GM21528 (cell line): ENCODE data around the gene U2SURP.

Experiments
- ATAC-seq: cut with Tn5 transposase; IDR thresholded peaks from one replicate; pipeline ENCODE4 v1.9.1; 2021; ENCODE audit warnings: mild to moderate bottlenecking, moderate library complexity; ENCODE audit not compliant: unreplicated experiment, low FRiP score

The U2SURP gene

DNA sequence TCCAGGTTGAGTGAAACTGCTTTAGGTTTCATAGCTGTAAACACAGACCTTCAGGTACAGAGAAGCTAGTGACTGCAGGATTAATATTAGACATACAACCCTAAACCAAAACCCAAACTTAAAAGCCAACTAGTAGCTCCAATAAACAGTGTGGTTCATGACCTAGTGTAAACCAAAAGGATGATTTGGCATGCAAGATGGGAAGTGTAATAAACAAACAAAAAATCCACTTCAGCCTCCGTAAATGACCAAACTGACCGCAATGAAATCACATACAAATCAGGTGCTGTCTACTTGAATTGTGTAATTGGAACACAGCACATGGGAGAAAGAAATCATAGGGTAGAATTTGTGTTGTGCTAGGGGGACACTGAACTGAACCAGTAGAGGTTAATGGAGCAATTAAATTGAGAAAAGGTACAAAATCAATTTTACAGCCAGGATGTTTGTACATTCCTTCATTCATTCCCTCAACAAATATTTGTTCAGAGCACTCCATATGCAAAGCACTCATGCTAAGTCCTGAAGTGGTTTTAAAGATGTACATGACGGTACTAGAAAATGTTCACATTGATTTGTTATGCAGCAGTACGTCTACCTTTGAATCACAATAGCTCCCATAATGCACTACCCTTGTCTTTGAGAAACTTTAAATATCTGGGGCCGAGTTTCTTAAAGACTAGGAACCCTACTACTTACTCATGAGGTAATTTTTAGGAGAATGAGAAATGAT, 96.8 kb downstream of the U2SURP start:
- no peak for ATAC-seq

DNA sequence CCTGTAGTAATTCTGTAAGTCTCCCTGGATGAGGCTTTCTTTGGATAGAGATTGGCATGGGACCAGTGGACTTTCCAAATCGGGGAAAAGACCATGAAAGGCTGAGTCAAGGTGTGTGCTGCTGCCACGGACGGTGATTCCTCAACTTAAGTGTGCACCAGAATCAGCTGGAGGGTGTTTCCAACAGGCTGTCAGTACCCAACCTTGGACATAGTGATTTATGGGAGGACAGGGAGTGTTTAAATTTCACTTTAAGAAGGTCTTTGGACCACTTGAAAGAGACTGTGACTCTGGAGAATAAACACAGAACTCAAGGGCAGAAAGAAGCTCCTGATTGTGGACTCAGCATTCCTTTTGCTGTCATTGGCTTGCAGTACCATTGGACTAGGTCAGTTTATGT, 97.8 kb downstream of the U2SURP start:
- no peak for ATAC-seq

DNA sequence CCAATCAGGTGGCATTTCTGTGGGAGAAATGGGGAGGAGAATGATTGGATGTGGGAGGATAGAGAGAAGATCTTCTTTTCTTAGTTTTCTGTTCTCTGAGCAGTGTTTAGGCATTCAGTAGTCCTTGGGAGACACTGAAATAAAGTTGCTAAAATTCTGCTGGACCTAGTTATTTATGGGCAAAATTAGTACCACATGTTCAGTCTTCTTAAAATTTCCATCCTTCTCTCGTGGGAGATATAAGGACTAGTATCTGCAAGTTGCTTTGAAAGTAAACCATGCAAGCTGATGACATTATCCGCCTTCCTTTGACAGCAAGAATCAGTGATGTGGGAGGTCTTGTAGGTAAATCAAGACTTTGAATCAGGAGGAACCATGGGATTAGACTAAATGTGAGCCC, 98.3 kb downstream of the U2SURP start:
- no peak for ATAC-seq

DNA sequence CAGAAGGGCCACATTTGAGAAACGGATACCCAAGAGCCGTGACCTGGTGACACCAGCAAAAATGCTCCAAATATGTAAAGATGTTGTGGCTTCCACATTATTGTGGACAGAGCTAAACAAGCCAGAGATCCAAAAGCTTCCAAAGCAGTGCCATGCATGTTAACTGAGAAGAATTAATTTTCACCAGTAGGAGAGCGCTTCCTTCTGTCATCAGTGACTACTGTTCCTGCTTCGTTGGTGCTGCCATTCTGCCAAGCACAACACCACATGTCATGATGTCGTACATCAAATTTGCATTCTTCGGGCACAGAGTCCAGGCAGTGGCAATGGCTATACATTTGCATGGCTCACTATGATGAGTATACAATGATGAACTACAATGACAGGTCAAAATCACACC, 99.1 kb downstream of the U2SURP start:
- no peak for ATAC-seq

DNA sequence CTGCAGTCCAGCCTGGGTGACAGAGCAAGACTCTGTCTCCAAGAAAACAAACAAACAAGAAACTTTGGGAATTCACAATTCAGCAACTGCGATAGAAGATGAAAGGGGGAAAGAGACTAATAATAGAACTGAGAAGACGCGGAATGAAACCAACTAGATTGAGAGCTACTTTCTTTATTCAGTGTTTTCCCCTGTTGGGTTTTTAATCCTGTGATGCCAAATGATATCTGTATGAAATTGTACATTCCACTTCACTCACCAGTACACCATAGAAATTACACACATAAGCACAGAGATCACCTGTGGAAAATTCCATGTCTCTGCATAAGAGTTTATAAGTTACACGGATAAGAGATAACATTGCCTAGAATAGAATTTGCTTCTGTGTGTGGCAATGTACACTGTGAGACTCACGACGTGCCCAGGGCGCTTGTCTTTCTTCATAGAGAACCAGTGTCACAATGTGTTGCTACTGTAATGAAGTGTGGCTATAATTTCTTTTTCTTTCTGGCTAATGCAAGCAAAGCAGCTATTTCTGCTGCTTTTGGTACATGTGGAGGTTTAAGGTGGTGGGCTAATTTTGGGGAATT, 100.5 kb downstream of the U2SURP start:
- ATAC-seq = no peak

DNA sequence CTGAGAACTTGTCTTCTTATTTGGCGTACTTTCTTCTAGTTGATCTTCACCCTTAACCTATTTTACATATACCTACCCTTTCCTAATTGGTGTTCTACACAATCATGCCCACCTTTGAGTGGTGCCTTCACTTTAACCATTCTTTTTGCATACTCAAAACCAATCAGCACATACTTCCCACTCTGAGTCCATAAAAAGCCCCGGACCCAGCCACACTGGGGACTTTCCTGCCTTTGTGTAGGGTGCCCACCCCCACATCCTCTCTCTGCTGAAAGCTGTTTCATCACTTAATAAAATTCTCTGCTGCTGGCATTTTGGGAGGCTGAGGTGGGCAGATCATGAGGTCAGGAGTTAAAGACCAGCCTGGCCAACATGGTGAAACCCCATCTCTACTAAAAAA, 102.3 kb downstream of the U2SURP start:
- no peak for ATAC-seq

DNA sequence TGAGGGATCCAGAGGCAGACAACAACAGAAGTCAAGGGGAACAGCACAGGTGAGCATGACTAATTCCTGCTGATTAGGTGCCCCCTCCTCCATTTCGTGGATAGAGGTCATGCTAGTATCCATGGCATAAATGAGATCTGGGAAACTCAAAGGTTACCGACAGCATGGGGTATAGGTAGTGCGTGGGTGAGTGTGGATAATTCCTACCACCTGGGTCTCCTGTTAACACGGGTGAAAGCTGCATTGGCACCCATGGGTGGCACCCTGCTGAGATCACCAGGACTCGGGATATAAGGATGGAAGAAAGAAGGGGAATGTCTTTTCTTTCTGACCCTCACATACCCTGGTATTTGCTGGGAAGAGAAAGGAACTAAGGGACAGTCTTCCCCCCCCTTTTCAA, 103.8 kb downstream of the U2SURP start:
- ATAC-seq = no peak

DNA sequence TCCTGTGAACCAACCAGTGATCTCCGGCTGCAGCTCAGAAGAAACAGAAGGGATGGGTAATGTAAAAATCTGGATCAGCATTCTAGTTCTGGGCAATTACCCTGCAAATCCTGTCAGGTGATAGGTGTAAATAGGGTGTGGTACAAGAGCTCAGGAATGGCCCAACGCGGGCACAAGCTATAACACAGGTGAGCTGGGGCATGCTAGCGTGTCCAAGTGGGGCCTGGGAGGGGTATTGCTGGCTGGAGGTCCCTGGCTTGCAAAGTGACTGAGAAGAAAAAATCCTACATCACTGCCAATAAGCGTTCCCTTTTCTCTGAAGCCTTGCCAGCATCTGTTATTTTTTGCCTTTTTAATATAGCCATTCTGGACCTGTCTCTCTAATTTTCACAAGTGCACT, 108.5 kb downstream of the U2SURP start:
- no peak for ATAC-seq
